Measurements from ENCODE around the gene ELP4. TPM values are rescaled to one million over a fixed set of nuclear protein-coding genes. Genes with fewer than 3 reads are reported as not detected.
A peak's percentile ranks its signal among the peaks of the same experiment; 100 is the strongest.

Gene ELP4
- total and polyA plus RNA-seq, 2 donors from 2014 or later: 20.3 to 26.2 TPM

GRCh38 chr11:31793264-31793663 is 283.7 kb downstream of the ELP4 start:
- Histone ChIP-seq H3K27ac (ENCODE audit: low read depth in 2 of 2, low read length in 2 of 2) (no peak overlapping the region), H3K9ac (ENCODE audit: low read length in 3 of 3) (no peak overlapping the region), H3K9me3 (ENCODE audit: control insufficient read depth in 2 of 3, insufficient read depth in 1 of 3, low read length in 3 of 3) (no peaks in the 10 kb centered on the region), H3K4me3 (ENCODE audit: low read length in 3 of 3) (no peak overlapping the region), H3K4me1 (ENCODE audit: control insufficient read depth in 2 of 3, insufficient read depth in 2 of 3, low read depth in 1 of 3, low read length in 3 of 3) (peaks cover 0 to 3% (median 0%) of the 10 kb centered on the region in 3 donors), H3K27me3 (ENCODE audit: control insufficient read depth, insufficient read depth, low read length) (peaks cover 20% of the 10 kb centered on the region), H3K36me3 (ENCODE audit: control insufficient read depth in 2 of 3, insufficient read depth in 3 of 3, low read length in 3 of 3) (no peaks in the 10 kb centered on the region)
- DNase-seq (no peak), FAIRE-seq (no peak)
- intact Hi-C loops (cut with DNase I): no loop called here
- TF ChIP-seq, protein P1, sequence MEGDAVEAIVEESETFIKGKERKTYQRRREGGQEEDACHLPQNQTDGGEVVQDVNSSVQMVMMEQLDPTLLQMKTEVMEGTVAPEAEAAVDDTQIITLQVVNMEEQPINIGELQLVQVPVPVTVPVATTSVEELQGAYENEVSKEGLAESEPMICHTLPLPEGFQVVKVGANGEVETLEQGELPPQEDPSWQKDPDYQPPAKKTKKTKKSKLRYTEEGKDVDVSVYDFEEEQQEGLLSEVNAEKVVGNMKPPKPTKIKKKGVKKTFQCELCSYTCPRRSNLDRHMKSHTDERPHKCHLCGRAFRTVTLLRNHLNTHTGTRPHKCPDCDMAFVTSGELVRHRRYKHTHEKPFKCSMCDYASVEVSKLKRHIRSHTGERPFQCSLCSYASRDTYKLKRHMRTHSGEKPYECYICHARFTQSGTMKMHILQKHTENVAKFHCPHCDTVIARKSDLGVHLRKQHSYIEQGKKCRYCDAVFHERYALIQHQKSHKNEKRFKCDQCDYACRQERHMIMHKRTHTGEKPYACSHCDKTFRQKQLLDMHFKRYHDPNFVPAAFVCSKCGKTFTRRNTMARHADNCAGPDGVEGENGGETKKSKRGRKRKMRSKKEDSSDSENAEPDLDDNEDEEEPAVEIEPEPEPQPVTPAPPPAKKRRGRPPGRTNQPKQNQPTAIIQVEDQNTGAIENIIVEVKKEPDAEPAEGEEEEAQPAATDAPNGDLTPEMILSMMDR (IDR thresholded peaks at IDR 0.05; ENCODE audit: borderline replicate concordance, extremely low read depth, insufficient read depth): no peak

DNA sequence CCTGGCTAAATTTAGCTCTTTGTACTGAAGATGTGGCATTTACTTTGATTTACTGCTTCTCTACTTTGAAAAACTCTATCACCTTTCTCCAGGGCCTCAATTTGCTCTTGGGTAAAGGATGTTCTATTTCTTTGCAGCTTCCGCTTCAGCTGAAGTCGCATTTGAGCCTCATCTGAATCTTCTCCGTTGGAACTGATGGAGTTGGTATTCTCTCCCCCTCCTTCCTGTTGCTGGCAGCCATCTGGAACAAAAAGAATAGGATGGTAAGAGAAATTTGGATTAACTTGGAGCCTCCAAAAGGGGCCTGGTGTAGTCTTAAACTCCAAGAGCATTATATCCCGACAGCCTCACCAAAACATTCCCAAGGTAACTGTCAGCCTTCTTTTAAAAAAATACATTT is 285.0 kb downstream of the ELP4 start:
- Histone ChIP-seq H3K9ac (ENCODE audit: low read length in 3 of 3) (no peak overlapping the region), H3K9me3 (ENCODE audit: control insufficient read depth in 2 of 3, insufficient read depth in 1 of 3, low read length in 3 of 3) (no peaks in the 10 kb centered on the region), H3K4me1 (ENCODE audit: control insufficient read depth in 2 of 3, insufficient read depth in 2 of 3, low read depth in 1 of 3, low read length in 3 of 3) (peaks cover 0 to 4% (median 3%) of the 10 kb centered on the region in 3 donors), H3K36me3 (ENCODE audit: control insufficient read depth in 2 of 3, insufficient read depth in 3 of 3, low read length in 3 of 3) (no peaks in the 10 kb centered on the region), H3K27me3 (ENCODE audit: control insufficient read depth, insufficient read depth, low read length) (peaks cover 28% of the 10 kb centered on the region), H3K4me3 (ENCODE audit: low read length in 3 of 3) (no peak overlapping the region), H3K27ac (ENCODE audit: low read depth in 2 of 2, low read length in 2 of 2) (no peak overlapping the region)
- no peak for FAIRE-seq
- TF ChIP-seq, protein P1 (IDR thresholded peaks at IDR 0.05; ENCODE audit: borderline replicate concordance, extremely low read depth, insufficient read depth): no peak
- no peak for DNase-seq
- intact Hi-C loops (cut with DNase I): no loop called here

DNA sequence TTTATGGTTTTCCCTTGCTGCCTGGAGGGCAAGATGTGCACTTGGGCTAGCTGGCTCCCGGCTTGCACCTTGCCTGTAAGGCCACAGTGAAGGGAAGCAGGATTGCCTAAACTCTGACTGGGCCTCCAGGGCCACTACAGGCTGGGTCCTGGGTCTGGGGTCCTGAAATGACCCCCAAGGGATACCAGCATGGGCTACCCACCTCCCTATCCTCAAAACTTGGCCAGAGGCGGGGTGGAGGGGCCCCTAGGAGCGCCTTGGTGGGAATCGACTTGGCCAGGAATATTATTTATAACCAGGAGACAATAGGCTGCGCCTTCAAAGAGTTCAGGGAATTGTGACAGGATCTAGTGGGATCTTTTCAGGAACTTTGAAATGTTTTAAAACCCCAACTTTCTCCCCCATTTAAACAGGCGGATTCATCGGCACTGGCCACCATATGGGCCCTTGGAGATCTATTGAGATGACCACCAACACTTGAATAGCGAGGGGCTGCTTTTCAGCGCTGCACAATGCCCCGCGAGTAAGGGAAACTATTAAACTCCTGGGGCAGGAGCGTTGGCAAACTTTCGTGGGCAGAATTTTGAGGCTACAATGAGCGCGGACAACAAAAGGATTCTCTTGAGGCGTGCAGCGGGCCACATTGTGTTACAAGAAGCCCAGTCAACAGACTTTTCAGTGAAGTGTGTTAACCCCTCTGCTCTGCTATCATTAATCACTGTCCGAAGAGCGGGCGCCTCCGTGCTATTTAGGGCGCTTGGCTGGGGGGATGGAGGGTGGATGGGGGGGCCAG is 286.3 kb downstream of the ELP4 start:
- no peaks in the 10 kb centered on the region for H3K9me3 ChIP-seq (ENCODE audit: control insufficient read depth in 2 of 3, insufficient read depth in 1 of 3, low read length in 3 of 3)
- H3K9ac ChIP-seq (ENCODE audit: low read length in 3 of 3): no peak overlapping the region
- no peak overlapping the region for H3K4me3 ChIP-seq (ENCODE audit: low read length in 3 of 3)
- TF ChIP-seq, protein P1 (IDR thresholded peaks at IDR 0.05; ENCODE audit: borderline replicate concordance, extremely low read depth, insufficient read depth): no peak
- intact Hi-C loops (cut with DNase I): no loop called here
- DNase-seq: peak in 1 of 5 donors; percentile 34
- peaks cover 0 to 4% (median 3%) of the 10 kb centered on the region in 3 donors for H3K4me1 ChIP-seq (ENCODE audit: control insufficient read depth in 2 of 3, insufficient read depth in 2 of 3, low read depth in 1 of 3, low read length in 3 of 3)
- H3K27me3 ChIP-seq (ENCODE audit: control insufficient read depth, insufficient read depth, low read length): peaks cover 40% of the 10 kb centered on the region
- no peak for FAIRE-seq
- H3K36me3 ChIP-seq (ENCODE audit: control insufficient read depth in 2 of 3, insufficient read depth in 3 of 3, low read length in 3 of 3): no peaks in the 10 kb centered on the region
- H3K27ac ChIP-seq (ENCODE audit: low read depth in 2 of 2, low read length in 2 of 2): no peak overlapping the region

Measured in kidney (tissue), 14 donors.